GM21381 (cell line): ENCODE measurements around the gene GHRH.

Experiments used
- ATAC-seq: cut with Tn5 transposase; IDR thresholded peaks from one replicate; pipeline ENCODE4 v1.9.1; 2021; ENCODE audit warnings: mild to moderate bottlenecking, moderate library complexity; ENCODE audit not compliant: unreplicated experiment

Gene GHRH

DNA sequence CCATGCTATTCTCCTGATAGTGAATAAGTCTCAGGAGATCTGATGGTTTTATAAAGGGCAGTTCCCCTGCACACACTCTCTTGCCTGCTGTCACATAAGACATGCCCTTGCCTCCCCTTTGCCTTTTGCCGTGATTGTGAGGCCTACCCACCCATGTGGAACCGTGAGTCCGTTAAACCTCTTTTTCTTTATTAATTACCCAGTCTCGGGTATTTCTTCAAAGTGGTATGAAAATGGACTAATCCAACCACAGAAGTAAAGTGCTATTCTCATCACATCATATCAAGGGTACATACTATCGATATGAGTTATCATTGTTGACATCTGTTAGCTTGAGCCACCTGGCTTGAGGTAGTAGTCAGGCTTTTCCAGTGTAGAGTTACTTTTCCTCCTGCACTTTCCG, 30.1 kb upstream of the GHRH start:
- ATAC-seq, result peak; percentile 41

DNA sequence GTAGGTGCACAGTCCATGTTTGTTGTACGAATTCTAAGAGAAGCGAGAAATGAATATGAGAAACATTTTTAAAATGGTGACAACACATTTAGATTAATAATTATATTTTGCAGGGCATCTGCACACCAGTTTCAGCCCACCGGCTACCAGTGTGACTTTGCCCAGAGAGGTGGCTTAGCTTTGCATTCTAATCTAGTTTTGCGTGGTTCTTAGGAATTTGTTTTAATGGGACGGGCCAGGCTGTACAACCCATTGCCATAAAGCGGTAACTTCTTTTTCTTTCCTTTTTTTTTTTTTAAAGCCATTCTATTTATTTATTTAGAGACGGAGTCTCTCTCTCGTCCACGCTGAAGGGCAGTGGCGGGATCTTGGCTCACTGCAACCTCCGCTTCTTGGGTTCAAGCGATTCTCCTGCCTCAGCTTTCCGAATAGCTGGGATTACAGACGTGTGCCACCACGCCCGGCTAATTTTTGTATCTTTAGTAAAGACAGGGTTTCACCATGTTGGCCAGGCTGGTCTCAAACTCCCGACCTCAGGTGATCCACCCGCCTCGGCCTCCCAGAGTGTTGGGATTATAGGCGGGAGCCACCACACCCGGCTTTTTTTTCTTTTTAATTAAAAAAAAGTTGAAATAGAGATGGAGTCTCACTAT, 28.7 kb upstream of the GHRH start:
- ATAC-seq, result no peak

DNA sequence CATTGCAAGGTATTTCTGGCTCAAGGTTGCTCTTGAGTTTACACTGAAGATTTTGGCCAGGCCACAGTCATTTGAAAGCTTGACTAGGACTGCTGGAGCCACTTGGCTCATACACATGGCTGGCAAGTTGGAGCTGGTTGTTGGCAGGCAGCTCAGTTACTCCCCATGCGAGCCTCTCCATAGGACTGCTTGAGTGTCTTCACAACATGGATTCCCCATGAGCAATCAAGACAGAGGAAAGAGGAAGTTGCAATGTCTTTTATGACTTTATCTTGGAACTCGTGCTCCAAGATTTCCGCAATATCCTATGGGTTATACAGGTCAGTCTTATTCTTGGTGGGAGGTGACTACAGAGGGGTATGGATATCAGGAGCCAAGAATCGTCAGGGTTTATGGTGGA, 26.5 kb upstream of the GHRH start:
- ATAC-seq, result no peak

DNA sequence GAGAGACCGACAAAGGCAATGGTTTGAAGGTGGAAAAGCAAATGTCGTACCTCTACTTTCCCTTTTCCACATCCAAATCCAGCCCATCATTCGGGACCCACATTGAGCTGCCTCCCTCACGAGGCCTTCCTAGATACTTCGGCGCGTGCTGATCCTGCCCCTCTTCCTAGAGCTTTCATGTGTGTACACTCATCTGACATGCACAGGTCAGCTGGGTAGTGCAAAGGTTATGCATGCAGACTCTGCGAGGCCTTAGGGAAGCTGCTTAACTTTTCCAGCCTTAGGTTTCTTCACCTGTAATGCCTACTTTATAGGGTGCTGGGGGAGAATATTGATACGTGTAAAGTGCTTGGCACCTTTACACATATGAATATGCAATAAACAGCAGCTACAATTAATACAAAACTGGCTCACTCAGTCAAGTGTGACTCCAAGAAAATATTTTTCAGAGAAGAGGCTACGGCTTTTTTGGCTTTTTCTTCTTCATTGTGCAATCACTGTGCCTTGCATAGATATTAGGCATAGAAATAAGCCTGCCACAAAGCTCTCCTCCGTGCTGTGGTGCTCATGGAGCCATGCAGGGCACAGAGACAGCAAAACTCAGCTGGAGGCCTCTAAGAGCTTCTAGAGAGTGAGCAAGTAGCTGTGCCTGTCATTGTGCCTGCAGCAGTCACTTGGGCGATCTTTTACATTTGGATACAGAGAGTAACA, 24.2 kb upstream of the GHRH start:
- no peak for ATAC-seq

DNA sequence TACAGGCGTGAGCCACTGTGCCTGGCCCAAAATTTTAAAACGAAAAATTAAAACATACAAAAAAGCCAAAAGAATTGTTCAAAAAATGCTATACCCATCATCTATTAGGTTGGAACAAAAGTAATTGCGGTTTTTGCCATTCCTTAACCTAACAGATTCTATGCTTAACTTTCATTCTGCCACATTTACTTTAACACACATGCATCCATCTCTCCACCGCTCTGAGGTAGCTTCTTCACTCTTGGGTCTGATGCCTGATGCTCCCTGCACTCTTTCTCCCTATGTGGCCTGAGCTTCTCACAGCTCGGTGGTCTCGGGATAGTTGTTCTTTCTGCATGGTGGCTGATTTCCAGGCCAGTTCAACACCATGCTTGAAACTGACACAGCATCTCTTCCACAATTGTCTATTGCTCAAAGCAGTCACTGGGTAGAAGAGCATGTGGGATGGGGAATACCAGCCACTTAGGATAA, 23.1 kb upstream of the GHRH start:
- no peak for ATAC-seq

DNA sequence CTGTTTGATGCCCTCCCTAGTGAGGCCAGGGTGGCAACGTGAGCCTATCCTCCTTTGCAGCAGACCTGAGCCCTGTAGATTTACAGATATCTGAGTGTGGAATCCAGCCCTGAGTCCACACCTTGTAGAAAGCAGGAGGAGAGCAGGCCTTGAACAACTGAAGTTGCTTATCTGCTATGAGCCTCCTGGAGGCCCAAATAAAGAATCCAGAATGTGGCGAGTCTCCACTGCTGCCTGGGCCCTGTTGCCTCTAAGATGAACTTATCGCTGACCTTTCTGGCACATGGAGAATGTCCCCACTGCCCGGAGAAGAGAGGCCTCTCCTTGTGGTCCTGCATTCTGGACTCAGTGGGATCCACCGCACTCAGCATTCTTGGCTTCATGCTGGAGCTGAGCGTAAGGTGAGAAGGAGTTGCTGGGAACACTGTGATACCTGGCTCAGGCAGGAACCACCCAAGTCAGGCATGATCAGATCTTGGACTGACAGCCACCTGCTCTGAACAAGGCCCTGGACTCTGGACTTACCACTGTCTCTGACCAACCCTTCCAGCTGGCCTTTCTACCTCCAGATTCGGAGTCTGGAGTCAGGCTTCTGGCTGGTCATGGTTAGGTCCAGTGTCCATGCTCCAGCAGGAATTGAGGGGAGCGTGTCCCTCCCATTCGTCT, 22.0 kb upstream of the GHRH start:
- no peak for ATAC-seq

DNA sequence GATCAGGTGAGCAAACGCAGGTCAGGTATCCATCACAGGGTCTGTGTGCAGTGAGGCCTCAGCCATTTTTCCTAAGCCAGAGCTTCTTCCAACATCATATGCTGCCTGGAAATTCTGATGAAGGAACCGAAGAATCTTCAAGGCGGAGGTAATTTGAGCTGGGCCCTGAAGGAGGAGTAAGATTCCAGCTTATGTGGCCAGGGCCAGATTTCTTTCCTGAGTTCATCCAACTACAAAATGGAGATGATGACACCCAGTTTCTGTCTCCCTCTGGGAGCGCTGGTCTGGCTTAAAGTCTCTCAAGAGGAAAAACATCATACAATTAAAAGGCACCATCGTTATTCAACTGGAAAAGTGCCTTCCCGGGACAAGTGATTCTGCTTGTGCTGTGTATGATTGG, 20.9 kb upstream of the GHRH start:
- no peak for ATAC-seq

DNA sequence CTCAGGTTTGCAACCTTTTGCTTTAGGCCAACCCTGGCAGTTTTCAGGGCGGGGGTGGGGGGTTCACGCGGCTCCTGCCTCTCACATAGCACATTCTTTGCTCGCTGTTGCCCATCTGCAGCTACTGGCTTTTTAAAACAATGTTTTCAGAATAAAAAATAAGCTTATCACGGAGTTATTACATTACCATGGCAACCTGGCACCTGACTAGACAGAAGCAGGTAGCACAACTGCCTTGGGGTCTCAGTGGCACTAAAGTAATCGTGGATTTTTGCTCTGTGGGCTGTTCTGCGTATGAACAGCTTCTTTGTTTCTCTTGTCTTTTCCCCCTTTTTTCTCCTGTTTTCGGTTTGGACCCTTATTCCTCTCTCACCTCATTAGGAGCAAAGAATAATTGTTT, 18.8 kb upstream of the GHRH start:
- no peak for ATAC-seq

DNA sequence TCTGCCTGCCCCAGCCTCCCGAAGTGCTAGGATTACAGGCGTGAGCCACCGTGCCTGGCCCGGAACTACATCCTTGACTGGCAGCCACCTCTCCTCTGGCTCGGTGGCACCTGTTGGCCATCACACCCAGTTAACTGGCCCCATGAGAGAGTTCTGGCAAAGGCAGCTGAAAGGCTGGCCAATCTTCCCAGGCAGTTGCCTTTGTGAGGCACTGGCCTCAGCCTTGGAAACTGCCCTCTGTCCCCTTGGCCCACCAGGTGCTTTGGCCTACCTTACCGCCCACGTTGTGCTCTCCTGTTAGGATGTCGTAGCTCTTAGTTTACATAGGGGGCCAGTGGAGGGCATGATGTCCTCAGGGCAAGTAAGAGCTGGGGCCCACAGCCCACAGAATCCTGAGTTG, 18.2 kb upstream of the GHRH start:
- no peak for ATAC-seq

DNA sequence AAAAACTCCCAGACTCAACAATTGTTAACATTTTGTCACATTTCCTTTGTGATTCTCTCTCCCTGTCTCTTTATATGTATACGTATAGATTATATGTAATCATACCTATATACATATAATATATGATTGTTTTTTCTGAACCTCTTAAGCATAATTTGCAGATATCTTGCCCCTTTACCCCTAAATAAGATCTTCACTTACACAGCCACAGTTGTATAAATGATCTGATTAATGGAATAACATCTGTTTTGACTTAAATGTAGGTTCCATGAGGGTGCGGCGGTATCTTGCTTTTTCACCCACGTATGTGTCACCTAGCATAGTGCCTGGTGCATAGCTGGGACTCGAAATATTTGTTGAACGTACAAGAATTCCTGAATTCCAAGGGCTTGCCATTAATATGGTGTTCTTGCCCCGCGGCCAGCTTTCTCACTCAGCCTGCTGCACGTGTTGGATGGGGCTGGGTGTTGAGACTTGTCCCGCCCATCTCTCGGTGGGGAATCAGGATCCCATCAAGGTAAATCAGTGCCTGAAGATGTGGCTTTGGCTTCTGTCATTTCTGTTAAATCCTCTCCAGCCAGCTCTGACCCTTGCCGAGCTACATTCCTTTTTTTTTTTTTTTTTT, 17.5 kb upstream of the GHRH start:
- ATAC-seq, result no peak

DNA sequence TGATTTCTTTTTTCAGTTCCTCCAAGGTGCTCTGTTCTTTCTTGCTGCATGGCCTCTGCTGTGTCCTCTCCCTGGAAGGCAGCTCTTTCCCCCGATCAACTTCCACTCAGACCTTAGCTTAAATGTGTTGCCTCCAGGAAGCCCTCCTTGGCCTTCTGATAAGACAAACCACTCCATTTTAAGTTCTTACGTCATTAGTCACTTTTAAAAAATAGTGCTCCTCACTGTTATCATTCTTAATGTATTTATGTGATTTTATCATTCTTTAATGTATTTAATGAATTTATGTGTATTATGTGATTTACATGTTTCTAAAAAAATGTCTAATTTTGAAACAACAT, 15.6 kb upstream of the GHRH start:
- ATAC-seq, result no peak

DNA sequence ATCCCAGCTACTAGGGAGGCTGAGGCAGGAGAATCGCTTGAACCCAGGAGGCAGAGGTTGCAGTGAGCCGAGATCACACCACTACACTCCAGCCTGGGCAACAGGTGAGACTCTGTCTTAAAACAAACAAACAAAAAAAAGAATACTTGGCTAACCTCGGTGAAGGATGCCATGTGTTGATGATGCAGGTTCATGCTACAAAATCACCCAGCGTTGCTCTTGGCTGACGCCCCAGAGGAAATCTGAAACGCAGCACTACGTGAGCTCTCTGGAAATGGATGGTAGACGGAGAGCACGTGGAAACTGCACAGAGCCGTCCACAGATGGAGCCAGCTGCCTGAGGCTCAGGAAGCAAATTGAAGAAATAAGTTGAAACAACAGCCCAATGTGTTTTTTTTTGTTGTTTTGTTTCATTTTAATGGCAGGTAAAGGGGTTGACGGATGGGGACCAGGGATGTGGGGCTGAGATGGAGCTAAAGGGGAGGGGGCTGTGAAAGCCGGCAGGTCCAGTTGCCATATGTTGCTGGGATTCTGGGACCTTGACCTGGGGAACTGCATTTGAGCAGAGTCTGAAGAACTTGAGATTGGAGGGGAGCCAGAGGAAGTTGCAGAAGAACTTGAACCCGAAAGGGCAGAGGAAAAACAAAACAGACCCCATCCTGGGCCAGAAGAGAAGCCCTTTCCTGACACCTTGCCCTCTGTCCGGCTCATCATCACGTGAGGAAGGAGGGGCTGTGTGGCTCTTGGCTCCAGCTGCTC, 15.1 kb upstream of the GHRH start:
- ATAC-seq, result peak; percentile 76

DNA sequence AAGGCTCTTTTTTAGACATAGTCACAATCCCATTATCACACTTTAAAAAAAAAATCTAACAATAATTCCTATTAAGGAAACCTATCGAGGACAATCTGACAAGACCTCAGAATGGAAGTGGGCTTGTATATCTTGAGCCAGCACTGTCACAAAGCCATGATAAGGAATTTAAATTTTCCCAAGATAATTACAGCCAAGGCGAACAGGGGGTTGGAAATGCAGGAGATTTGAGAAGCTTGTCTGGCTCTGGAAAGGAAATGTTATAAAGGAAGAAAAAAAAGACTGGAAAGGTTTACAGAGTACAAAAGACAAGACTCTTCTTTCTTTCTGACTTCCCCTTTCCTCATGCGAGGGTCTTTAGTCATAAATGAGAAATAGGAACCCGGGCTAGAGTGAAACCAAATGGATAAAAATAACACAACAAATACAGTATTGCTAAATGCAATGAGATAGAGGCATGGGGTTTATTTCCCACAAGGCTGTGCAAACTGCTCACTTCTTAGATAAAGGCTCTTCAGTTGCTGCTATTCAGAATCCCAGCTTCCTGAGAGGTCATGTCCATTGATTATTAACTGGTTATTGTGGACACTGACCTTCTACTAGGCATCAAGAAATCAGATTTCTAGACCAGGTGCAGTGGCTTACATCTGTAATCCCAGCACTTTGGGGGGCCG, 13.4 kb upstream of the GHRH start:
- no peak for ATAC-seq

DNA sequence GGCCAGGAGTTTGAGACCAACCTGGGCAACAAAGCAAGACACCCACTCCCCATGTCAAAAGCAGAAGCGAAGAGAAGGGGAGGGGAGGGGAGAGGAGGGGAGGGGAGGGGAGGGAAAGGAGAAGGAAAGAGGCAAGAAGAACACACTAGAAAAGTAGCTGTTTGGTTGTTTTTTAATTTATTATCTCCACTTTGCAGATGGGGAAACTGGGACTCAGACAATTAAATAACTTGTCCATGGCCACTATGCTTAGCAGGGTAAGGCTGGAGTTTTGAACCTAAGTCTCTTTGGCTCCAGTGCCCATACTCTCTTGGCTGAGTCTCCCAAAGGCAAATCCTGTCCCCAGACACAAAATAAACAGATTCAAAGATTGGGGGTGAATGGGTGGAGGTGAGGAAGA, 12.4 kb upstream of the GHRH start:
- no peak for ATAC-seq

DNA sequence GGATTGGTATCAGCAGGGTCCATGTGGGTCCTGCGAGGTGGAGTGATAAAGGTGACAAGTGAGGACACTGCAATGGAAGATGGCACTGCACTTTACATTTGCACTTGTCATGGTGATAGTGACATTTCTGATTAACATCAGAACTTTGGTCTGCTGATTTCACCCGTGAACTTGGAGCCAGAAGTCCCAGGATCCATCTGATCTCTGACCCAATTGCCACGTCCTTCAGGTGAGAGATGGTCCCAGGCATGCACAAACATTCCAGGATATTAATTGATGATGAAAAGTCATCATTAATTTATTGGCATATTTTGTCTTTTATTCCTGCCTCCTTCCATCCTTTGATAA, 9.8 kb upstream of the GHRH start:
- ATAC-seq, result no peak

DNA sequence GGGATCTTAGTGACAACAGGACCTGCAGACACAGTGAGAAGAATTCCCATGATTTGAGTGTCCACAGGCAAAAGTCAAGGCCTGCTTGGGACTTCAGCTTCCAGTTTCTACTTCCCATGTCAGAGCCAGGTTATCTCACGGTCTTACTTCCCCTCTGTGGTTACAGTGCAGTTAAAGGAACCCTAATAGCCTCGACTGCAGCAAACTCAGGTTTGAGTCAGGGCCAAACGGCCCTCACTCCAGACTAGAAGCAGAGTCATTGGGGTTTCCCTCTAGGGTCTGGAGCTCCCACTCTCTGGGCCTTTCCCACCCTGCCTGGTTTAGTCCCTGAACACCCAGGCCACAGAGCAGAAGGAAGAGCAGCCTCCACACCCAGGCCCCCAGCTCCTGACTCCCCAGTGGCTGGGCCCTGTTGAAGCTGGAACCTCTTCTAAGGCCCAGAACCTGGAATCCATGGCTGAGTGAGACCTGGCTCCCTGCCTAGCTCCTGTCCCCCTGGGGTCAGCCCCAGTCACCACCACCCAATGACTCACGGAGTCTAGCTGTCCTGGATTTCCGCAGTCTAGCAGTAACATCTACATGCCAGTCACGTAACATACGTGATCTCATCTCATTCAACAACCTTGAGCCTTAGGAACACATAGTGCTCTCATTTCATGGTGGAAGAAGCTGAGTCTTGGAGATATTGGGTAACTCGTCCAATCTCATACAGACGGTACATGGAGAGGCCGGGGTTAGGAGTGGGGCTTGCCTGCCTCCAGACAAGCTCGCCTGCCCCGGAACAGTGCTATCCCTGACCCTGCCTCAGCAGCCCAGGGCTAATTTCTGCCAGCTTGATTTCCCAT, 9.2 kb upstream of the GHRH start:
- ATAC-seq, result peak; percentile 41

DNA sequence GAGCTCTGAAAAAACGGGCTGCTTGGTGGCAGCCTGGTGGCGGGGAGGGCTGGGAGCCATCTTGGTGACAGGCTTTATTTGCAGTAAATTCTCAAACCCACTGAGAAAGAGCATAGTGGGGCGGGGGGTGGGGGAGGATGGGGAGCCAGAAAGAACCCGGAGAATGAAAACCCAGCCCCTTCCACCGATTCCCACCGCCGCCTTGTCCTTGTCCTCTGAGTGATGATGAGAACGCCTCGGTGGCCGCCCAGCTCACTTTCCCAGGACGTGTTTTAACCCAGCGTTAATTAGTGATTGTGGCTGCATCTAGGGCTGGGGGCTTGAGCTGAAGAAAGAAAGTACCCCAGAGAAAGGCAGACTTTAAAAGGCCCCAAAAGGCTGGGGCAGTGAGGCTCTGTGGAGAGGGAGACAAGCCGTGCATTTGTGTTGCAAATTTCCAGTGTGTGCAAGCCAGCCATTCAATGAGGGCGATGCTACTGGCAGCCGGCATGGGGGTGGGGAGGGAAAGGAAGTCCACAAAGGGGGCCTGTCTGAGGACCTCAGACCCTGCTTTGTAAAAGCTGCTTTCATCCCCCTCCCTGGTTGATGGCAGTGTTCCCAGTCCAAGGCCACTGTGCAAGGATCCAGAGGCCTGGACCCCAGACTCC, 6.2 kb upstream of the GHRH start:
- no peak for ATAC-seq

DNA sequence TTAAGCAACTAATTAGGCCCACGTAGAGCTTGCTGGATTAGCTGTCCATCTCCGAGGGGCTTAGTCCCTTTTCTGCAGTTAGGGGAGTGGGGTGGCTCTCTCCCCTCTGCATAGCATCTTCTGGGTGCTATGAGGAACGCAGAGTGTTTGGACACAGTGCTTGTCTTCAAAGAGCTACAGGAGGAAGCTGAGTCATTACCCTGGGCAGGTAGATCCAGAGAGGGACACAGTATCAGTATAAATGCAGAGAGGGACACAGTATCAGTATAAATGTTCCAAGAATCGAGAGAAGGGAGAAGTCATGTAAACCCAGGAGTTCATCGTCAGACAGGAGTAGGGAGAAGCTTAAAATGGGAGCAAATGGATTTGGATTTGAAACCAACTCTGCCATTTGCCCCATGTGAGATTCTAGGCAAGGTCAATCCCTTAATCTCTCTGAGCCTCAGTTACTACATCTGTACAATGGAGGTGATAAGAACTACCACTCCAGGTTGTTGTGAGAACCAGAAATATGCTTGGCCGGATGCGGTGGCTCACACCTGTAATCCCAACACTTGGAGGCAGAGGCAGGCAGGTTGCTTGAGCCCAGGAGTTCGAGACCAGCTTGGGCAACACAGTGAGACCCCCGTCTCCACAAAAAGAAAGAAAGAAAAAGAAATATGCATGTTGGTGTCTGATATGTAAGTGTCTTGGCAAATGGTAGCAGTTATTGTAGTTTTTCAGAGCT, 5.5 kb upstream of the GHRH start:
- no peak for ATAC-seq

DNA sequence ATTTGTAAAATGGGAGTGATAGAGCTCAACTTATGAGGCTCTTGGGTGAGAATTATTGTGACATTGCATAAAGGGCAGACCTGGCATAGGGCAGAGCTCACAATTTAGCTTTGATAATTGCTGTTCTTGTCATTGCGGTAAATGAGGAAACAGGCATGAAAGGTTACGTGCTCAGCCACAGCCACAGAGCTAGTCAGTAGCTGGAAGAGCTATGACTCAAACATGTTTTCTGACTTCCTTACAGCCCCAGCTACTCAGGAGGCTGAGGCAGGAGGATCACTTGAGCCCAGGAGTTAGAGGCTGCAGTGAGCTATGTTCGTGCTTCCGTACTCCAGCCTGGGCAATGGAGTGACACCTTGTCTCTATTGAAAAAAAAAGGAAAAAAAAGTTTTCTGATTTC, 3.5 kb upstream of the GHRH start:
- no peak for ATAC-seq
